ENCODE results near the gene RPS3.

The RPS3 gene

DNA sequence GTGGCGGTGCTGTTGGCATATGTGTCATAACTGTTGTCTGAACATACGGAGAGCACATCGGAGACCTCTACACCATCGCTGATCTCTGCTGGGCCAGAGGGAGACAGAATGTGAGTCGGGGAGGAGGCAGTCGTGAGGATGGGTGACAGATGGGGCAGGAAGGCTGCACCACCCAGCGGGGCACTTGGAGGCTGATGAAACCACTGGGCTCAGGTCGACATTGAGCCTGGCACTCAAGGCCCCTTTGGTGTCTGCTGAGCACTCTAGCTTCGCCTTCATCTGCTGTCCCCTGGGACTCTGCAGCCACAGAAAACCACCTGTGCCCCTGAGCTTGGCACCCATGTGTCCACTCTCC, 36.2 kb downstream of the RPS3 start:
- DNase-seq (ENCODE audit: low spot score): no peak

DNA sequence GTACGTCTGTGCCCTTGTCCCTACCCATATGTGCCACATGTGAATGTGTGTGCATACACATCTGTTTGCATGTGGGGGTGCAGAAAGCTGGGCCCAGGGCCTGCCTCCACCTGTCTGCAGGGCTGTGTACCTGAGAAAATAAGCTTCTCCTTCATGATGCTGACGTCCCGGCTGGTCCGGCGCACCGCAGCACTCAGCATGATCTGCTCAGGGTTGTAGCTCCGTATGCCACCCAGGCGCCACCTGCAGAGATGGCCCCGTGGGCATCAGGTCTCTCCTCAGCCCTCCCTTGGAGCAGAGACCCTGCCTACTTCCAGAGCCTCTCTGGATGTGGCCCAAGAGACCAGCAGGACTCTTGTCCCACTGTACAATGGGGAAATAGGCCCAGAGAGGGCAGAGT, 37.5 kb downstream of the RPS3 start:
- no peak for DNase-seq (ENCODE audit: low spot score)

DNA sequence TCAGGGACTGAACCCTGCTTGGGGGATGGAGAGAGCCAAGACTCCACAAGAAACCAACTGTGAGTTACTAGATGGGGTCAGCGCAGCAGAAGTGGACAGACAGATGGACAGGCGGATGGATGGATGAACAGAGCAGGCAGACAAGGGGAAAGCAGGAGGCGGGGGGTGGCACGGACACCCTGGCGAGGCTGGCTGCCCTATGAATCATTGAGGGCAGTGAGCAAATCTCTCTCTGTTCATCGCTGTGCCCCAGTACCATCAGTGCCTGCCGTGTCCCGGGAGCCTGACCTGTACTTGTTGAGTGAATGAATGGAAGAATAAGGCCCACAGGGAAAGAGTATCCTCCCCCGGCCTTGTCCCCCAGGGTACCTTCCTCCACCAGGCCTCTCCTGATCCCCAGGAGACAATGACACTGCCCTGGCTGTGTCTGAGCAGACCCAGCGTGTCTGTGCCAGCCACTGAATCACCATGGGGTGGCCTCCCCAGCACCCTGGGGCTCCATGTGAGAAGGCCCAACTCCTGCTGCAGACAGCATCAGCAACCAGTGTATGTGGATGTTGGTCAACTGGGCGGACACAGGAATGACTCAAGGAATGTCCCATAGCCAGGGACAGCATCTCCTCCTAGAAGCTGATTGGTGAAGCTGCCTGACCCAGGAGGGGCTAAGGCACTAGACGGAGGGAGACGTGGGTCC, 38.8 kb downstream of the RPS3 start:
- DNase-seq (ENCODE audit: low spot score): no peak

DNA sequence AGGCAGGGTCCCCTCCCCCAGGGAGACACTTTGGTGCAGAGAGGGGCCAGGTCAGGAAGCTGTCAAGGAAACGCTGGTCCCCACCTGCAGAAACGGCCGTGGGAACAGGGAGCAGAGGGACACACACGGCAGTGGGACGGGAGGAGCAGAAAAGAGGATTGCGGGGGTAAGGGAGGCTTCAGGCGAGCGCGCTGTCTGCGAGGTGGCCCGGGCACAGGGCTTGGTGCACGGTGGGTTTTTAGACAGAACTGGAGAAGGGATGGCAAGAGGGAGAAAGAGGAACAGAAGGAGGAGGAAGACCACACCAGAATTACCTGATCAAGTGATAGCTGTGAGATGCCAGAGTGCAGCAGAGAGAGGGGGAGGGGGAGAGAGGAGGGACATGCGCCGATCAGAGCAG, 39.7 kb downstream of the RPS3 start:
- no peak for DNase-seq (ENCODE audit: low spot score)

DNA sequence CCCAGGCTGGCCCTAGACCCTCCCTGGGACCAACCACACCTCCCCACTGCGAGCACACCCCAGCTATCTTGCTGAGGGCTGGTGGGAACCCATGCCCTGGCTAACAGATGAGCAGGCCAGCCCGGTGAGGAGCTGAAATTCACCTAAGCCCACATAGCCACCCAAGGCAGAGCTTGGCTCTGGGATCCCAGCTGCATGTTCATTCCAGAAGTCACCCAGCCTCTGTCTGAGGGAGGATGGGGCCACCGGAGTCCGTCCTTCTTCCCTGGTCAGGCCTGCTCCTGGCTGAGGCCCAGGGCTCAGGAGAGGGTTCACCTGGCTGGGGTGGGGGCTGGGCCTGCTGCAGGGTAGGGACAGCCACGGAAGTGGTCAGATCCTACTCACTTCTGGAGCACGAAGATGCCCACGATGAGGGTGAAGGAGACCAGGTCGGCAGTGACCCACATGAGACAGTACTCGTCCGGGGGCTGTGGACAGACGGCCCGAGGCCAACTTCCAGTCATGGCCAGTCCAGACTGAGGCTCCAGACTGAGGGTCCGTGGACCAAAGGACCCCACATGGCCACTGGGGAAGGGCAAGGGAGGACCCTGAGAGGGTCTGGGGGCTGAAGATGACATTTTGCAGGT, 40.3 kb downstream of the RPS3 start:
- DNase-seq (ENCODE audit: low spot score): no peak

DNA sequence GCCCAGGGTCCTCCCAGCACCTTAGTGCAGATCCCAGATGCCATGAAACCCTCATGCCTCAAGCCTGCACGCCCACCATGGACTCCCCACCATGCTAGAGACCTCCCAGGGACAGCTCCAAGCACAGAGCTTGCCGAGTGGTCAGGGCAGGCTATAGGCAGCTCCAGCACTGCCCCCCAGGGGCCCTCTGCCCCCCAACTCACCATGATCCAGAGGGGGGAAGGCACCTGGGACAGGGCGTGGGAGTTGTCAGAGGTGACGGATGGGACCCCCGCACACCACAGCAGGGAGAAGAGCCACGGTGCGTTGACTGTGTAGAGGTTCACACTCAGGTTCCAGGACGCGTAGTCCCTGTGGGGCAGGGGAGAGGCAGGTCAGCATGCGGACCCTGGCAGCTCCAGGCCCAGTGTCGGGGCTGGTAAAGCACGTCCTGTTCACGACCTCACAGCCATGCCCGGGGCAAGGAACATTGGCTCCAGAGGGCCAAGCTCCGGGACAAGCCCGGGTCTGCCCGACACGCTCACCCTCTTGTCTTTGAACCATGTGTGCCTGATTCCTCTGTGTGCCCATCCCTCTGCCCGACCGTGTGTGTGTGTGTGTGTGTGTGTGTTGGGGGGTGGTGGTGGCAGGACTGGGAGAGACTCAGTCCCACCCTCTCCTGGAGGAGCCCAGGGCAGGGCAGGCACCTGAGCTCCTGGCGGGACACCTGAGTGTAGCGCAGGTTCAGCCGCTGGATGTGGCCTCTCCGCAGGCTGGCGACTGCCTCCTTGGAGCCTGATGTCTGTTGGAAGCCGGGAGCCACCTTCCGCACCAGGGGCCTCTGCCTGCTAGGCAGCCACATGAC, 41.9 kb downstream of the RPS3 start:
- DNase-seq (ENCODE audit: low spot score): no peak

DNA sequence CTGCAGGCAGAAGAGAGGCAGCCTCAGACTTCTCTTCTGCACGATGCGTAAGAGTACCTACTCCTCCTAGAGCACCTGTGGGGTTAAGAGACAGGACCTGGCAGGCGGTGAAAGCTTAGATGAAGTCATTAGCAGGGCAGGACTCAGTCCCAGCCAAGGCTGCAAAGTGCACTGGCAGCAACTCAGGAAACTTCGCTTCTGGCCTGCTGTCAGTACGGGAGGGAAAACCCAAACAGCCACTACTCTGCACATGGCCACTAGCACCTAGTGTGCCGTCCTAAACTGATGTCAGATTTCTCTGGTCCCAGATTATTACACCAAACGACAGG, 42.5 kb downstream of the RPS3 start:
- DNase-seq (ENCODE audit: low spot score): no peak

DNA sequence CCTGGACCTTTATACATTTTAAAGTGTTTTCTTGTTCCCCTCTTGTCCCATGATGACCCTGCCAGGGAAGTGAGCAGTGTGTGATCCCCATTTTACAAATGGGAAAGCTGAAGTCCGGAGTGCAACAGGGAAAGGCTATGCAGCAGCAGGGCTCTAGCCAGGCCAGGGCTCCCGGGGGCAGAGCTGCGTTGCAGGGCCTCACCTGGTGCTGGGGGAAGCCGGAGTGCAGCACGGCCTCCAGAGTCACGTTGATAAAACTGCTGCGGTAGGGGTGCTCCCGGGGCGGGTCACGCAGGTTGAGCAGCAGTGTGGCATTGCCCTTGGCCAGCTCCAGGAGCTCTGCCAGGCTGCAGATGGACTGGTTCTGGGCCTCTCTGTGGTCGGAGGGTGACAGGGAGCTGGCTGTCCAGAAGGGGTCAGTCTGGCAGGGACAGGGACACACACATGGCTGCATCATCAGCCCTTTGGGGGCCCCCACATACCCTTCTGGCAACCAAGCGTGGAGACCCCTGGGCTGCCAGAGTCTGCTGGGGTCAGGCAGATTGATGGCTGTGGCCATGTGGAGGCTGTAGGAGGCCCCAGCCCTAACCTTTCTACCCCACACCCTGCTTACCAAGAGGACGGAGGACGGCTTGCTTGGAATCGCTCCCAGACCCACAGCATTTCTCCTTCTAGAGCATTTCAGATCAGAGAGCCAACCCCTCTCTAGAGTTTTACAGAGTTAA, 43.0 kb downstream of the RPS3 start:
- no peak for DNase-seq (ENCODE audit: low spot score)

DNA sequence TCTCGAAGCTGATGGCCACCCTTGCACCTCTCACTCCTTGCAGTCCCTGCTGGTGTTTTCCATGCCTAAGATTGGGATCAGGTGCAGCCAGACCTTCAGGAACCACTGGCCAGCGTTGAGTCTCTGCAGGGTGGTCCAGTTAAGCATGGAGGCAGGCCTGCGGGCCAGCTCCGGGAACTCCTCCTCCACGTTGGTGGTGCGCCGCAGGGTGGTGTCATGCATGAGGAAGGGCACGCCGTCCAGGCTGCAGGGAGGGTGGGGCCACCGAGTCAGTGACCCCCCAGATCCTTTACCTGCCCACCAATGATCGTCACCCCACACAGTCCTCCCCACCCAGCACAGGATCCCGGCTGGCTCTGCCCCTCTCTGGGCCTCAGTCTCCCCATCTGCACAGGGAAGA, 43.7 kb downstream of the RPS3 start:
- DNase-seq (ENCODE audit: low spot score): no peak

DNA sequence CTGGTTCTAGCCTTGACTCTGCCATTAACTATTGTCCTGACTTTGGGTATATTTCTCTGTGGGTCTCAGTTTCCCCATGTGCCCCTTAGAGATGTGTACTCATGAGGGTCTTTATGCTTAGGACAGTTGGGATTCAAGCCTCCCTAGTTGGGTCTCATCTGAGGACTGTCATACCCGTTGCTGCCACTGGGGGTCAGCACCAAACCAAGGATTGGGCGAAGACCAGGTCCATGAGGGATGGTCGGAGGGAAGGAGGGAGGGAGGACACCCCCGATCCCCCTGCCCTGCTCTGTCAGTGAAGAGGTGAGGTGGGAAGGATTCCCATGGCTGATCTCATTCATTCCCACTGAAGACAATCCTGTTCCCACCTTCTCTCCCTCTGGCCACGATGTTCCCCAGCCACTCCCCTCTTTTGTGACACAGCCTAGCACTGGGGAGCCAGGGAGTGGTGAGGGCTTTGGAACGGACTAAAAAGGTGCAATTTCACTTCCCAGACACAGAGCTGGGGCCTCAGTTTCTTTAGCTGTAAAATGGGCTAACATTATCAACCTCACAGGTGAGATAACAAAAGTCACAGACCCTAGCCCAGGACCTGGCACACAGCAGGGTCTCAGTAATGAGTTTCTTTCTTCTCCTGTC, 46.1 kb downstream of the RPS3 start:
- peak; percentile 83 for DNase-seq (ENCODE audit: low spot score)

DNA sequence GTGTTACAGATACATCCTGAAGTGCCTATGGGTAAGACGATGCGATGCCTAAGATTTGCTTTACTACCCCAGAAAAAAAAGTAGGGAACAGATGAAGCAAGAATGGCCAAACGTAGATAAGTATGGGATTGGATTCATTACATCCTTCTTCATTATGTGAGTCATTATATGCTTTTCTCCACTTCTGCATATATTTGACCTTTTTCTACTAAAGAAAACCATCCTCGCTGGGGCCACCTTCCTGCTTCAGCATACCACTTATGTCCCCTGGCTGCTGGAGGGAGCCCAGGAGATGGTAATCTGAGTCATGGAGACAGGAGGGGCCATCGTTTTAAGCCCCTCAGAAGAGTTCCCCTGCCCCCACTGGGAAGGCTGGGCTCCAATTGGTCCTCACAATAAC, 48.1 kb downstream of the RPS3 start:
- no peak for DNase-seq (ENCODE audit: low spot score)

DNA sequence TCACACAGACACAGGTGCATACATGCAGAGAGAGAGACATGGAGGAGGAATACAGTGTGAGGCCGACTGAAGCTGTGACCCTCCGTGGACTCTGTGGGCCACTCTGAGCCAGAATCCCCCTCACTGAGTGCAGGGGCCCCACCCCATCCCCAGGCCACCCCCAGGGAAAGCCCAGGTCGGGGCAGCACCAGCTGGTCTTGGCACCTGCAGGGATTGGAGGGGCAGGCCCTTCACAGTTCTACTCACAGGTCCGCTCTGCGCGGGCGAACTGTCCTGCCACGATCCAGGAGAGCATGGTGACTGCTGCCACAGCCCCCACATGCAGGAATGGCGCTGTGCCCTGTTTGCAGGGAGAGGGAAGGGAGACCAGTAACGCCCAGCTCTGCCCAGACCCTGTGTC, 50.0 kb downstream of the RPS3 start:
- DNase-seq (ENCODE audit: low spot score): no peak

DNA sequence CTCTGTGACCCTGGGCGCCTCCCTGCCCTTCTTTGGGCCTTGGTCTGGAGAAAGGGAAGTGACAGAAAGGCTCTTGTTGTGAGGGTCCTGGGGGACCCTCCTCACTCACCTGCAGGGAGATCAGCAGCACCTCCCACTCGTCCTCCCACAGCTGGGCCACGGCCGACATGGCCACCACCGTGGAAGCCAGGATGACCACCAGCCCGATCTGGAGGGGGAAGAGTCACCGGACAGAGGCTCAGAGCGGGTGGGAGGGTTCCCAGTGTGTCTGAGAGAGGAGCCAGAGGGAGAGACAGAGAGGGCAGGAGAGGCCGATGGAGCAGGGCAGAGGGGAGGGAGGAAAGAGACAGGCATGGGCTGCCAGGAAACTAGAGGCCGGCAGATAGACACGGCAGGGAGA, 50.5 kb downstream of the RPS3 start:
- no peak for DNase-seq (ENCODE audit: low spot score)

DNA sequence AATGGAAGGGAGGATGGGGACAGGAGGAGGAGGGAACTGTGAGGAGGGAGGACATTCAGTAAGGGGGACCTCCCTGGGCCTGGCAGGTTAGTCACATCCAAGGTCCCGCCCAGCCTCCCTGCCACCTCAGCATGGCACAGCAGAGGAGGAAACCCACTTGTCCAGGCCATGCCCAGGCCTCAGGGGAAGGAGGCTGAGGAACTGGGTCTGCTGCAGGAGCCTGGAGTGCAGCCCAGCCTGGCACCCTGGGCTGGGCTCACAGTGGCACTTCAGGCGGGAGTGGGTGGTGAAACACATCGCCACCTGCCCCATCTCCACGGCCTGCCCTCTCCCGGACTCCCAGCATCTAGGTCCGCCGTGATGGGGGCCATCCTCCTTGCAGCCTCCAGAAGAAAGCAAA, 50.9 kb downstream of the RPS3 start:
- no peak for DNase-seq (ENCODE audit: low spot score)

DNA sequence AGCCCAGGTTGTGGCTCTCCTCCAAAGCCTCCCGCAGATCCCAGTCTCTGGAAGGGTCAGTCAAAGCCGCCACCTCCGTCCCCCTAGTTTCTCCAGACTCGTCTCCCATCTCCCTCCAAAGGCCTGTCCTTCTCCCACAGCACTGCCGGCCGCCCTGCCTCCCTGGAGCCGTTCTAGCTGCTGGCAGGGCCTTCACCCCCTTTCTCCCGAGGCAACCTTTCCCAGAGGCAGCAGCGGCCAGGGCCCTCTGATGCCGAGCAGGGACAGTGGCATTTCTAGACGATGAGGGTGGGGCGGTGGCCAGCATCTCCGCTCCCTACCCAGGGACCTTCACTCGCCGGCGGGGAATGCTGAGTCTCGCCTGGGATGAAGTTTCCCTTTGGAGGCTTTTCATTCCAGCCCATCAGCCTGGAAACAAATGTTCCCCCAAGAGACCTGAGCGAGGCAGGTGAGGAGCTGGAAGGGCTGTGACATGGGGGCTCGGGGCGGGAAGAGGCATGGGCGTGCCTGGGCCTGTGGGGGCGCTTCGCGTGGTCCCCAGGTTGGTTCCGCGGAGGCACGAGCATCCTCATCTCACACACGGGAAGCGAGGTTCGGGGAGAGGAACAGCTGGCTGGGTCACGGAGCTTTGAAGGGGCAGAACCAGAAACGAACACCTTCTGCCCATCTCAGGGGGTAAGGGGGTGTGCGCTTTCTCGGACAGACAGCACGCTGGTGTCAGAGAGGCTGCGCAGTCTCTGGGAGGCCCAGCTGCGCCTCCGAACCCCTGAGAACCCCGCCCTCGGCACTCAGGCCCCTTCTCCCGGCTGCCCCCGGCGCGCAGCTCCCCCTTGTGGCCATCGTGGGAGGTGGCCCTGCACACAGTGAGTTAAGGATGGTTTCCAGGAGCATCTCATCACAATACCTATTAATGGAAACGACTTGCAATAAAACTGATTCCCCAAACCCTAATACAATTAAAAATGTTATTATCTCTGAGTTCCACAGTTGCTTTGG, 51.8 kb downstream of the RPS3 start:
- DNase-seq (ENCODE audit: low spot score): peak; percentile 61

DNA sequence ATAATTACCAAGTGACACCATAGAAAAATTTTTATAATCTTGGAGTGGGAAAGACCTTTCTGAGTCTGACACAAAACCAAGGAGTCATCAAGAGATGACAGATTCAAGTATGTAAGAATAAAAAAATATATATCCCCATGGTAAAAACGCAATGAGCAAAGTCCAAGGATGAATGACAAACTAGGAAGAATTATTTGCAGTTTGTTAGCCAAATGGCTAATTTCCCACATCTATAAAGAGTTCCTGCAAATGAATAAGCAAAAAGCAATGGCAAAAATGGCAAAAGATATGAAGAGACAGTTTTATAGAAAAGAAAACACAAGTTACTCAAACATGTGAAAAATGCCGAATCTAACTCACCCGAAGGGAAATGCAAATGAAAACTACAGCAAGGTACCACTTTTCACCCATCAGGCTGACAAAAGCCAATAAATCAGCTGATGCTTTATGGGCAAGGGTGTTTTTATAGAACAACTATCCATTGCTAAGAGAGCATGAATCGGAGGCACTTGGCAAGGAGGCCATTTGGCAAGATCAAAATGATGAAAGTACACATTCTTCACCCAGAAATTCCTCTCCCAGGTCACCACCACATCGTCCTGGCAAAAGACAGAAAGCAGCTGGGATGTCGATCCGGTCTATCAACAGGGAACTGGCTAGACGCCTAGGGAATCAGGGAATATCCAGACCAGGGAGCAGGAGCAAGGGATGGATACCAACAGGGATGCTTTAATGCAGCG, 54.8 kb downstream of the RPS3 start:
- no peak for DNase-seq (ENCODE audit: low spot score)

DNA sequence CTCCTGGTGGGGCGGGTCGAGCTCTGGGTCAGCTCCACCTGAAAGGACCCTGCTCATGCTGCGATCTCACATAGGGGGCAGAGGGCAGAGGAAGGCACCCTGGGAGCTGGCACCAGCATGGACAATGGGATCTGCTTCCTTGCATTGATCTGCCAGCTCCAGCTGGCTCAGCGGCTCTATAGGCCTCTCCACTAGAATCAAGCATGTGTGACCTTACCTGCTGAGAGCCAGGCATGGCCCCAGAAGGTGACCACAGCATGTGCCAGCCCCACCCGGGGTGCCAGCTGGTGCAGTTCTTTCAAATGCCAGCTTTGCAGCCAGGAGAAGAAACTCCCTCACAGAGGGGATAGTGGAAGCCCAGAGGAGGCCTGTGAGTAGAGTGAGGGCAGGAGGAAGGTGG, 55.7 kb downstream of the RPS3 start:
- DNase-seq (ENCODE audit: low spot score): no peak
